Parathyroid adenoma (tissue), 2 donors: ENCODE data around the gene CDCA5.

ENCODE experiments used
- H2AFZ ChIP-seq: fragments of 300-600 bp; sonication (generic); one replicate; pipeline ENCODE4 v1.7.0; 2017; ENCODE audit warnings: antibody characterized with exemption, mild to moderate bottlenecking
- H3K27ac ChIP-seq: fragments of 300-600 bp; sonication (generic); one replicate; pipeline ENCODE4 v1.7.0; 2017
- H3K27me3 ChIP-seq: fragments of 300-600 bp; sonication (generic); one replicate; pipeline ENCODE4 v1.7.0; 2017; ENCODE audit warnings: low read length; ENCODE audit not compliant: control insufficient read depth, insufficient read depth
- H3K36me3 ChIP-seq: fragments of 300-600 bp; sonication (generic); one replicate; pipeline ENCODE4 v1.7.0; 2017; ENCODE audit warnings: low read length; ENCODE audit not compliant: control insufficient read depth, insufficient read depth
- H3K4me1 ChIP-seq: fragments of 300-600 bp; sonication (generic); one replicate; pipeline ENCODE4 v1.7.0; 2017; ENCODE audit warnings: control low read depth
- H3K4me2 ChIP-seq: fragments of 300-600 bp; sonication (generic); one replicate; pipeline ENCODE4 v1.7.0; 2017; ENCODE audit warnings: low read length
- H3K4me3 ChIP-seq: fragments of 300-600 bp; sonication (generic); one replicate; pipeline ENCODE4 v1.7.0; 2017; ENCODE audit warnings: low read depth, low read length
- H3K79me2 ChIP-seq: fragments of 300-600 bp; sonication (generic); one replicate; pipeline ENCODE4 v1.7.0; 2017; ENCODE audit warnings: control low read depth
- H3K9ac ChIP-seq: fragments of 300-600 bp; sonication (generic); one replicate; pipeline ENCODE4 v1.7.0; 2017; ENCODE audit warnings: mild to moderate bottlenecking
- H3K9me3 ChIP-seq: fragments of 300-600 bp; sonication (generic); one replicate; pipeline ENCODE4 v1.7.0; 2017; ENCODE audit warnings: low read length; ENCODE audit not compliant: control insufficient read depth
- TF ChIP-seq, protein P1 (sequence below): fragments of 300-600 bp; sonication (generic); IDR thresholded peaks from one replicate; pipeline ENCODE4 v1.7.0; 2017; ENCODE audit warnings: antibody characterized with exemption, mild to moderate bottlenecking
- donor health status: primary hyperparathyroidism.

CDCA5 gene

DNA sequence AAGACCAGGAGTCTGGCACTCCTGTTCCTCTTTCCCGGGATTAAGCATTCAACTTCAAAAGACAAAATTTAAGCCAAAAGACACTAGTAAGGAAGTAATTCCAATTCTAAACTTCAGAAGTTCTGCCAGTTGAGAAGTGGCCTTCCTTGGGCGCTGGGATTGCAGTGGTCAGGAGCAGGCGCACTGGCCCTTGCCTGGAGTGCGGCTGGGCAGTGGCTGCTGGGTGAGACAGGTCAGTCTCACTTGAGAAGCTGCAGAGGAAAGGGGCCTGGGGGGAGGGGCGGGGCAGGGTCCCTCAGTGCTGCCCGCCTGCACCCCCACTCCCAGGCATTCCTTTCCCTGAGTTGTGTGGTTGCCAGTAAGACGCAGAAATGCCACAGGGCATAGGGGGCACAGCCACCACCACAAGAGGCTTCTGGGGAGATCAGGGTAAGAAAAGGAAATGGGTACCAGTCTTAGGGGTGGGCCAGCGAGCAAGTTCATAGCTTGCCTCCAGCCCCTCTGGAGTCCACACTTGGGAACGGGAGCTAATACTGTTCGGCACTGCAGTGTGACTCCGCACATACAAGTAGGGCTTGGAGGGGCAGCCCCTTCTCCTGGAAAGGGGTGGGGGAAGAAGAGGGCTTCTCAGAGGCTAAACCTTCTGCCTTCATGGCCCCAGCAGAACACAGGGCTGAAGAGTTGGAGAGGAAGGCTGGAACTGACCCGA is 43.8 kb upstream of the CDCA5 start:
- TF ChIP-seq, protein P1, sequence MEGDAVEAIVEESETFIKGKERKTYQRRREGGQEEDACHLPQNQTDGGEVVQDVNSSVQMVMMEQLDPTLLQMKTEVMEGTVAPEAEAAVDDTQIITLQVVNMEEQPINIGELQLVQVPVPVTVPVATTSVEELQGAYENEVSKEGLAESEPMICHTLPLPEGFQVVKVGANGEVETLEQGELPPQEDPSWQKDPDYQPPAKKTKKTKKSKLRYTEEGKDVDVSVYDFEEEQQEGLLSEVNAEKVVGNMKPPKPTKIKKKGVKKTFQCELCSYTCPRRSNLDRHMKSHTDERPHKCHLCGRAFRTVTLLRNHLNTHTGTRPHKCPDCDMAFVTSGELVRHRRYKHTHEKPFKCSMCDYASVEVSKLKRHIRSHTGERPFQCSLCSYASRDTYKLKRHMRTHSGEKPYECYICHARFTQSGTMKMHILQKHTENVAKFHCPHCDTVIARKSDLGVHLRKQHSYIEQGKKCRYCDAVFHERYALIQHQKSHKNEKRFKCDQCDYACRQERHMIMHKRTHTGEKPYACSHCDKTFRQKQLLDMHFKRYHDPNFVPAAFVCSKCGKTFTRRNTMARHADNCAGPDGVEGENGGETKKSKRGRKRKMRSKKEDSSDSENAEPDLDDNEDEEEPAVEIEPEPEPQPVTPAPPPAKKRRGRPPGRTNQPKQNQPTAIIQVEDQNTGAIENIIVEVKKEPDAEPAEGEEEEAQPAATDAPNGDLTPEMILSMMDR = no peak
- Histone ChIP-seq H3K36me3 (no peaks in the 10 kb centered on the region), H3K27me3 (no peaks in the 10 kb centered on the region), H3K4me3 (no peak overlapping the region), H3K9ac (no peak overlapping the region), H3K4me2 (no peak overlapping the region), H3K79me2 (no peaks in the 10 kb centered on the region), H3K9me3 (no peaks in the 10 kb centered on the region), H3K27ac (no peak overlapping the region), H3K4me1 (no peaks in the 10 kb centered on the region), H2AFZ (no peak overlapping the region)

DNA sequence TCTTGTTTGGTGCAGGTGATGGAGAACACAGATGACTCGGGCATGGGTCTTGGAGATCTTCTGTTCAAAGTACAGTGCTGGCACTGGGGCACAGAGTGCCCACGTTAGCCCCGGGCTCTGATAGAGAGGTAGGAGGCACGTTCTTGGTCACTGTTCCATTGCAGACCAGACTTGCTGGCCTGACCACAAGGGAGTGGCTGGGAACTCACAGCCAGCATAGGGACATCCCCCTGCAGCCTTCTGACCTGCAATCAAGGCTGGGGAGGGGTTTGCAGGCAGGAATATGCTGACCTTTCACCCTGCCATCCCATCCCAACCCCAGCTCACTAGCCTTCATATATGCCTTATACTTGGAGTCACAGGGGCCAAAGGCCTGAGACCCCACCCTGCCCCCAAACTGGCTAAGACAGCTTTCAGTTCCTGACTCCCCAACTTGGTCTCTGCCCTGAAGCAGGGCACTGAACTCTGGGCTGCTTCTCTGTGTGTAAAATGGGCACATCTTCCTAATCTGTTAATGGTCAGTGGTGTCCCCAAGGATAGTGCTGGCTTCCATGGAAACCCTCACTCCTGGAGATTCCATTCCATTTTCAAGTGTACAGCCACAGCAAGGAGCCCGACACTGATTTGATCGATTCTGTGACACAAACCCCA is 42.9 kb upstream of the CDCA5 start:
- Histone ChIP-seq H3K9ac (no peak overlapping the region), H3K4me3 (no peak overlapping the region), H3K27ac (no peak overlapping the region), H3K9me3 (no peaks in the 10 kb centered on the region), H2AFZ (no peak overlapping the region), H3K4me2 (no peak overlapping the region), H3K4me1 (no peaks in the 10 kb centered on the region), H3K27me3 (no peaks in the 10 kb centered on the region), H3K36me3 (no peaks in the 10 kb centered on the region), H3K79me2 (peaks cover 2% of the 10 kb centered on the region)
- TF ChIP-seq, protein P1 = no peak

DNA sequence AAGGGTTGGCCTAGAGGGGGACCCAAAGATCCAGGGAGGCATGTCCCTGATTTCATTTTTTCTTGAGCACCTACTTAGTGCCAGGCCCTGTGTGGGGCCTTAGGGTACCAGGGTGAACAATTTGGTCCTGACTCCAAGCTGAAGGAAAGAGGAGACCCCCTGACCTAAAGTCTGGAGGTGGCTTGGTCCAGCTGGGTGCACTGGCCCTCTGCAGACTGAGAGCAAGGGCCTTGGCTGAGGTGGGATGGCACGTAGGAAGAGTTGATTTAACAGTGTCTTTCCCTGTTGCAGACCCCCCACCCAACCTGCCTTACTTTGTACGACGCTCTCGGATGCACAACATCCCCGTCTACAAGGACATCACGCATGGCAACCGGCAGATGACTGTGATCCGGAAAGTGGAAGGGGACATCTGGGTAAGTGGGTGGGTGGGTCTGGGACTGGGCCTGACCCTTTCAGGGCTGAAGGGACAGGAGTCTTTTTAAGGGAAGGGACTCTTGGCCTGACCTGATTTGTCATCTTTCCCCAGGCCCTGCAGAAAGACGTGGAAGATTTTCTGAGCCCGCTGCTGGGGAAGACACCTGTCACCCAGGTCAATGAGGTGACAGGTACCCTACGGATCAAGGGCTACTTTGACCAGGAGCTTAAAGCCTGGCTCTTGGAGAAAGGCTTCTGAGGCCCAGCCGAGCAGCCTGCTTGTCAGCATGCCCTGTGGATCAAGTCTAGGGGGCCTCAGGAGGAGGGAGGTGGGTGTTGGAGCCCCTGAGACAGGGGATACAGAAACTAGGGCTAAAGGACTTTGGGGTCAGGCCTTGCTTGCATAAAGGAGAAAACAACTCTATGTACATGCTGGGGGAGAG is 41.6 kb upstream of the CDCA5 start:
- no peak overlapping the region for H3K4me2 ChIP-seq
- no peak overlapping the region for H3K9ac ChIP-seq
- no peaks in the 10 kb centered on the region for H3K36me3 ChIP-seq
- TF ChIP-seq, protein P1 = no peak
- no peak overlapping the region for H3K4me3 ChIP-seq
- H3K27me3 ChIP-seq = no peaks in the 10 kb centered on the region
- no peak overlapping the region for H2AFZ ChIP-seq
- H3K27ac ChIP-seq = no peak overlapping the region
- no peaks in the 10 kb centered on the region for H3K9me3 ChIP-seq
- peaks cover 3% of the 10 kb centered on the region for H3K4me1 ChIP-seq
- H3K79me2 ChIP-seq = peaks cover 9% of the 10 kb centered on the region

DNA sequence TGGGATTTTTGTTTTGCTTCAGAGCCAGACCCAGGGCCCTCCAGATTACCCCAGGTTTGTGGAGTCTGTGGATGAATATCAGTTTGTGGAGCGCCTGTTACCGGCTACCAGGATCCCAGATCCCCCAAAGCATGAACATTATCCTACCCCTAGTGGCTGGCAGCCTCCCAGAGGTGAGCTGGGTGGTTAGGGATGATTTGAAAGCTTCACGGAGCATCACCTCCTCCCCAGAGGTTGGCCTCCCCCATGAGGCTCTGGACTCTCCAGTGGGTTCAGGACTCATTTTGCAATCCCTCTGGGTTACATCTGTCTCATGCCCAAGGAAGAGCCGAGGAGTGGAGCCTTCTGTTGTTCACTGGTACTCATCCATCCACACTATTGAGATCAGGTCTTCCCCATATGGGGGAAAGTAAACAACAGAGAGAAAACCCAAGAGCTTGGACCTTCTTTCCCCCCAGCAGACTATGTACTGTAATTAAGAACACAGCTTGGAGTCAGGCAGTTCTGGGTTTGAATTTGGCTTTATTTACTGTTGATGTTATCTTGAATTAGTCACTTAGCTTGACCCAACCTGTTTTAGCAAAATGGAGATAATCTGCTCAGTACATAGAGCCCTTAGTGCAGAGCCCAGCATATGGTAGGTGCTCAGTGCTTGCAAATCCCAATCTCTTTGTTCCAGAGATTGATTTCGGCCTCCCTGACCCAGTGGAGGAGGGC is 40.8 kb upstream of the CDCA5 start:
- Histone ChIP-seq H3K4me1 (peaks cover 3% of the 10 kb centered on the region), H3K36me3 (no peaks in the 10 kb centered on the region), H3K79me2 (peaks cover 9% of the 10 kb centered on the region), H3K4me2 (no peak overlapping the region), H3K9ac (no peak overlapping the region), H3K27me3 (no peaks in the 10 kb centered on the region), H3K4me3 (no peak overlapping the region), H2AFZ (no peak overlapping the region), H3K27ac (no peak overlapping the region), H3K9me3 (no peaks in the 10 kb centered on the region)
- TF ChIP-seq, protein P1 = no peak
